Peyer's patch (tissue), 4 donors: ENCODE results near the gene PCBP3.

Source experiments
- POLR2A ChIP-seq, 2 donors: fragments of 450-650 bp; IDR thresholded peaks; one replicate each; pipeline ENCODE4 v1.5.1; 2017; ENCODE audit warnings: antibody characterized with exemption in 2 of 2, mild to moderate bottlenecking in 2 of 2, moderate library complexity in 2 of 2
- TF ChIP-seq, protein P1 (sequence below), 6 experiments: fragments of 450-650 bp in 4 of 6; fragments of 200-600 bp in 2 of 6; sonication (generic) in 1 of 6; IDR thresholded peaks; one replicate each; pipeline ENCODE4 v1.5.1; 2017 to 2019; ENCODE audit warnings: antibody characterized with exemption in 6 of 6, mild to moderate bottlenecking in 3 of 6, moderate library complexity in 1 of 6

GRCh38 chr21:45801129-45801964 lies 157.8 kb downstream of the PCBP3 start:
- TF ChIP-seq, protein P1, sequence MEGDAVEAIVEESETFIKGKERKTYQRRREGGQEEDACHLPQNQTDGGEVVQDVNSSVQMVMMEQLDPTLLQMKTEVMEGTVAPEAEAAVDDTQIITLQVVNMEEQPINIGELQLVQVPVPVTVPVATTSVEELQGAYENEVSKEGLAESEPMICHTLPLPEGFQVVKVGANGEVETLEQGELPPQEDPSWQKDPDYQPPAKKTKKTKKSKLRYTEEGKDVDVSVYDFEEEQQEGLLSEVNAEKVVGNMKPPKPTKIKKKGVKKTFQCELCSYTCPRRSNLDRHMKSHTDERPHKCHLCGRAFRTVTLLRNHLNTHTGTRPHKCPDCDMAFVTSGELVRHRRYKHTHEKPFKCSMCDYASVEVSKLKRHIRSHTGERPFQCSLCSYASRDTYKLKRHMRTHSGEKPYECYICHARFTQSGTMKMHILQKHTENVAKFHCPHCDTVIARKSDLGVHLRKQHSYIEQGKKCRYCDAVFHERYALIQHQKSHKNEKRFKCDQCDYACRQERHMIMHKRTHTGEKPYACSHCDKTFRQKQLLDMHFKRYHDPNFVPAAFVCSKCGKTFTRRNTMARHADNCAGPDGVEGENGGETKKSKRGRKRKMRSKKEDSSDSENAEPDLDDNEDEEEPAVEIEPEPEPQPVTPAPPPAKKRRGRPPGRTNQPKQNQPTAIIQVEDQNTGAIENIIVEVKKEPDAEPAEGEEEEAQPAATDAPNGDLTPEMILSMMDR (IDR thresholded peaks at IDR 0.05): no peak
- TF ChIP-seq POLR2A (IDR thresholded peaks at IDR 0.05): no peak
